Measurements from ENCODE around the gene SNAPIN.
A peak's percentile ranks its signal among the peaks of the same experiment; 100 is the strongest.
"Not testable (repeated sequence)": the region's sequence is repeated elsewhere in the genome, so short reads cannot be mapped to it uniquely, and the experiment has no call there.

The SNAPIN gene

DNA sequence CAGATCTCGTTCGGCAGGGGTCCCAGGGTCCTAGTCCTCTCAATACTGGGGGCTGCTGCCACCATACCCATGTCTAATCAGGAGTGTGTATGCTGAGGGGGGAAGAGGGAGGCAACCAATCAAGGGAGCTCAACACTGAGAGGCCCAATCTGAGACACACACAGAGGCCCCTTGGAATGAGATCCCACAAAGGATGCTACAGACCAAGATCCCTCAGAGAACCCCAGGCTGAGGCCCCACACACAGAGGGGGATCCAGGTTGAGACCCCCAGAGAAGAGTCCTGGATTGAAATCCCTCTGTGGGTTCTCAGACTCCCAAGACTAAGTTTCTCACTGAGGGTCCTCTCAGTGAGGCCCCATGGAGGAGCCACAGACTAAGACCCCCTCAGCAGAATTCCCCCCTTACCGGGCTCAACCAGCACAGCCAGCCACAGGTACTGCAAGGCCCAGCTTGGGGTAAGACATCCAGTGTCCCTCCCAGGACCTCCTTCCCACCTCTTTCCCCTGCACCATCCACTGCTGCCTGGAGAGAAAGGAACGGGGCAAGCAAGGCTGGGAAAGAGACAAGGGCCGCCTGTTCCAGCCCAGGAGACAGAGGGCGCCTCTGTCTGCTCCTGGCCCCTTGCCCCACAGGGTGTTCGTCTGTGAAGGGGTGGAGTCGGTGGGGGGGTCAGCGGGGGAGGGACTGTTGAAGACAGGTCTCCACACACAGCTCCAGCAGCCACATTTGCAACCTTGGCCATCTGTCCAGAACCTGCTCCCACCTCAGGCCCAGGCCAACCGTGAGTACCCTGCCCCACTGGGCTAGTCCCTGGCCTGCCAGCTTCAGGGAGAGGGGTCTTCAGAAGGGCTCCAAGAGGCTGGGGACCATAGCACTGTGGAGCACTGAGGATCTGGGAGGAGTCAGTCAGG lies 30.5 kb upstream of the SNAPIN start, which contains the start of gene S100A1:
Gene S100A1, plus strand, starts transcription at position 720 of the 912 bp plus-strand sequence. CDS start 2,088 bp downstream, outside the sequence.
- DNase-seq = no peak

DNA sequence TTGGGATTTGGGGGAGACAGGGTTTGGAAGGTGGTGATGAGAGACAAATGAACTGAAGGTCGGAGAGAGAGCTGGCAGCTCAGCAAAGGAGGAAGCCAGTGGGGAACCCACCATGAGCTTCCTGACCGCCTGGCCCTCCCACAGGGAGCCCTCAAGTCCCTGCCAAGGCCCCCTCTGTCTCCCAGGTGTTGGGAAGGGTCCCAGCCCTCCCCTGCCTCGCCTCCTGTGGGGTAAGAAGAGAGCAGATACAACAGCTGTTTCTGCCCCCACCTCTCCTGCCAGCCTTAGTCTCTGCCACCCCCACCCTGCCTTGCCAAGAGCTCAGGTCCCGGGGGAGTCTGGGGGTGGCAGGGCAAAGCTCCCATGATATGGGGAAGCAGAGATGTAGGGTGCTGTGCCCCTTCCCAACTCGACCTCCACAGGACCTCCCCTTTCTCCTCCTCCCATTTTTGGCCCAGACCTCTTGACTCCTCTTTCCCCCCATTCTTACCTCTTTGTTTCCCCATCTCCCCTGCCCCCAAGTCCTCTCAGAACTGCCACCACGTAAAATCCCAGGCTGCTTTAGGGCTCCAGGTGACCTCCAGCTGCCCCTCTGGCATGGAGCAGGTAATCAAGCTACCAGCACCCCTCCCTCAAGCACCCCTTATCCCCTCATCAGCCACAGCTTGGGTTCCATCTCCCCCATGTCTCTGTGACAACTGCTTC lies 29.7 kb upstream of the SNAPIN start:
- DNase-seq = no peak

- no peak for DNase-seq
These were observed 29.2 kb upstream of the SNAPIN start for GRCh38 chr1:153629343-153629665.

DNA sequence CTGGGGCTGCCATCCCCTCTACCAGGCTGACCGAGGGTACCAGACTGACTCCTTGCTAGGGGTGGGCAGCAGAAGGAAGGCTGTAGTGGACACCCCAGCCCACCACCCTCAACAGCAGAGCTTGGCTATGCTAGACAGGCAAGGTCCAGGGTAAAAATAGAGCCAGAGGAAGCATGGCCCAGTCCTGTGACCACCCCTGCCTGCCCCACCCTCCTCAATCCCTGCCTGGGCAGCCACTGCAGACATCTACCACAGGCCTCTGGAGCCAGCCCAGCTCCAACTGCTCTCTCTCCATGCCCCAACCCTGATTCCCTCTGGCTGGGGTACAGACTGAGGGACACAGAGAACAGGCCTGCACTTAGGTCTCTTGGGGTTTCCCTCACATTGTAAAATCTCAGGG lies 28.5 kb upstream of the SNAPIN start:
- DNase-seq = no peak

- no peak for DNase-seq
These were observed 28.1 kb upstream of the SNAPIN start for GRCh38 chr1:153630384-153630783.

- DNase-seq = no peak
These were observed 27.2 kb upstream of the SNAPIN start for GRCh38 chr1:153631047-153632022.

DNA sequence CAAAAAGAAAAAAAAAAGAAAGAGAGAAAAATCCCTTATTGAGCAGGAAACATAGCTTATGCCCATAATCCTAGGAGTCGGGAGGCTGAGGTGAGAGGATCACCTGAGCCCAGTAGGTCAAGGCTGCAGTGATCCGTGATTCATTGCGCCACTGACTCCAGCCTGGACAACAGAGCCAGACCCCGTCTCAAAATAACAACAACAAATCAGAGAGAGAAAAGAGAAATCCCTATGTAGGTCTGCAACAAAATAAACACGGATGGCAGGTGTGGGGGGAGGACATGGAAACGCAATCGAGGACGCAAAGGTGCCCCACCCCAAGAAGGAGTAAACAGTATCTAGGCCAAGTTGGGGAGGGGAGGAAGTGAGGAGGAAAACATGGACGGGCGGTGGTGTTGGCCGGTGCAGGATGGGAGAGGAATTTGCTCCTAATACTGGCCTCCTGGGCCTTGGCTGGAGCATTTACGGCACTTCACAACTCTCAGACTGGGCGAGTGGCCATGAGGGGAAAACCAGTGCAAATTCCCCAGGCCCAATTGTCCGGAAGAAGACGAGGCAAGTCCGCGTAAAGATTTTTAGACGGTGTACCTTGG lies 25.2 kb upstream of the SNAPIN start:
- no peak for DNase-seq

- DNase-seq = peak; percentile 94
These were observed 24.5 kb upstream of the SNAPIN start, which contains the start of gene CHTOP for GRCh38 chr1:153633754-153634665. TSS of gene CHTOP (plus strand) at chr1:153634066. CDS start at chr1:153636589, 2,523 bp downstream.

DNA sequence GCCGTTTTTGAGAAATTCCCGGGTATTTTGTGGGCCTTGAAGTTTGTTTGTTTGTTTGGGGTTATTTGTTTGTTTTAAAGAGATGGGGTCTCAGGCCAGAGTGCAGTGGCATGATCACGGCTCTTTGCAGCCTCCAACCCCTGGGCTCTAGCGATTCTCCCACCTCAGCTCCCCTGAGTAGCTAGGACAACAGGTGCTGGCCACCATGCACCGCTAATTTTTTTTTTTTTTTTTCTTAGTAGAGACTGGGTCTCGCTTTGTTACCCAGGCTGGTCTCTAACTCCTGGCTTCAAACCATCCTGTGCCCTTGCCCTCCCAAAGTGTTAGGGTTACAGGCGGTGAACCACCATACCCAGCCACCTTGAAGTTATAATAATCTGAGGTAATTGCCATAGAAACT lies 22.6 kb upstream of the SNAPIN start:
- DNase-seq = no peak

DNA sequence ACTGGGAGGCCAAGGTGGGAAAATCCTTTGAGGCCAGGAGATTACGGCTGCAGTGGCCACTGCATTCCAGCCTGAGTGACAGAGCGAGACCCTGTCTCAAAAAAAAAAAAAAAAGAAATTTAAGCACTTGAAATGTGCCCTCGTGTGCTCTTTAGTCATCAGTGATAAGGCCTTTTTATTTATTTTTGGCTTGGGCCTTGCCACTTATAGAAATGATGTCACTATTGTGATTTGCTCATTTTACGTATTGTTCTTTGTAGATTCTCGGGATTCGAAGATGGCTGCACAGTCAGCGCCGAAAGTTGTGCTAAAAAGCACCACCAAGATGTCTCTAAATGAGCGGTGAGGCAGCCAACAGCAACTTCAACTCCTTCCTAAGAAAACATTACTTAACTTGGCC lies 22.2 kb upstream of the SNAPIN start:
- DNase-seq = no peak

GRCh38 chr1:153638261-153638660 lies 20.2 kb upstream of the SNAPIN start:
- no peak for DNase-seq

- DNase-seq = no peak
These were observed 19.2 kb upstream of the SNAPIN start for GRCh38 chr1:153639280-153639679.

- DNase-seq = not testable (repeated sequence)
These were observed 18.3 kb upstream of the SNAPIN start for GRCh38 chr1:153640213-153640612.

GRCh38 chr1:153640861-153641260 lies 17.6 kb upstream of the SNAPIN start:
- no peak for DNase-seq

DNA sequence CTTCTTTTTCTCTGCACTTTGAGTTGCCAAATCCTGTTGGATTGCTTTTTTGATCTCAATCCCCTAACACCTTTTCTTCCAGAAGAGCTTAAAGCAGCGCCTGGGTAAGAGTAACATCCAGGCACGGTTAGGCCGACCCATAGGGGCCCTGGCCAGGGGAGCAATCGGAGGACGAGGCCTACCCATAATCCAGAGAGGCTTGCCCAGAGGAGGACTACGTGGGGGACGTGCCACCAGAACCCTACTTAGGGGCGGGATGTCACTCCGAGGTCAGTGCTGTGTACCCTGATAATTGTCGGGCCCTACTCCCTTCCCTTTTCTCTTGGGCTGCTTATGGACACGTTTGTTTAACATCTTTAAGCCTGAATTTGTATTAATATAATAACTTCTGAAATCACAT lies 16.3 kb upstream of the SNAPIN start:
- DNase-seq = no peak

DNA sequence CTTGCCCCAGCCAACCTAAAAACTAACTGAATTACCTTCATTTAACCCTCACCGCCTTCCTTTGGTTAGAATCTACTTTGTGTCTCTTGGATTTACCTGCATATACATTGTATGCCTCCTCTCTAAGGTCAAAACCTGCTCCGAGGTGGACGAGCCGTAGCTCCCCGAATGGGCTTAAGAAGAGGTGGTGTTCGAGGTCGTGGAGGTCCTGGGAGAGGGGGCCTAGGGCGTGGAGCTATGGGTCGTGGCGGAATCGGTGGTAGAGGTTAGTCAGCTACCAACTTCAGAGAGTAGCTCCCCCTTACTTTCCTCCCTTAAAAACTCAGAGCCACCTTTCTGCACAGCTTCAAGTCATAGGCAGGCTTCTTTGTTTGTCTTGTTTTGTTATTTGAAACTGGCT lies 15.4 kb upstream of the SNAPIN start:
- DNase-seq = no peak

- DNase-seq = no peak
These were observed 14.7 kb upstream of the SNAPIN start for GRCh38 chr1:153643816-153644215.

GRCh38 chr1:153646672-153647345 lies 11.7 kb upstream of the SNAPIN start:
- DNase-seq = no peak

- DNase-seq = no peak
These were observed 11.2 kb upstream of the SNAPIN start for GRCh38 chr1:153647346-153647714.

DNA sequence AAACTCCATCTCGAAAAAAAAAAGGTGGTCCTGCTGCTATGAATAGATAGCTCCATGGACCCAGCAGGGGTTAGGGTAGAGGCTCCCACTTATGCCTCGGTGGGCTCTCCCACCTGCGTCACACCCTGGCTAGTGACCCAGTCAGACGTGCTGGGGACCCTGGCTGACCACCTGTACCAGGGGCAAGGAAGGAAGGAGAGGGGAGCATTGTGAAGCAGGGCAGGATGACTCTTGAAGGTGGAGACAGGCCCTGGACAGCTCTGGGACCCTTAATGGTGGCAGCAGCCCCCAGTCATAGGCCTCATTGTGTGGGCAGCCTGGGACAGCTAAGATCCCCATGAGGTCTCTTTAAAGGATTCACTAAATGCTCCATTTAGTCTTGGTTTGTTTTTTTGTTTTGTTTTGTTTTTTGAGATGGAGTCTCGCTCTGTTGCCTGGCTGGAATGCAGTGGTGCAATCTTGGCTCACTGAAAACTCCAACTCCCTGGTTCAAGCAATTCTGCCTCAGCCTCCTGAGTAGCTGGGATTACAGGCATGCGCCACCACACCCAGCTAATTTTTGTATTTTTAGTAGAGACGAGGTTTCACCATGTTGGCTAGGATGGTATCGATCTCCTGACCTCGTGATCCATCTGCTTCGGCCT lies 10.4 kb upstream of the SNAPIN start:
- no peak for DNase-seq

All from NCI-H2227 treated with DMSO at 0.1 percent for 48 hours (cell line).